Breast epithelium (tissue), 4 donors: Measurements from ENCODE around the gene PHACTR3. TPM values are rescaled to one million over a fixed set of nuclear protein-coding genes. Genes with fewer than 3 reads are reported as not detected.

Experiments
- DNase-seq, 2 donors: peaks; one replicate each; pipeline ENCODE4 v3.0.0-alpha.2; 2019; ENCODE audit warnings: low spot score in 2 of 2
- H3K27ac ChIP-seq, 2 donors: fragments of 200-600 bp; sonication (generic) in 1 of 2; one replicate each; pipeline ENCODE4 v1.5.1; 2016 to 2019; ENCODE audit warnings: mild to moderate bottlenecking in 1 of 2
- H3K27me3 ChIP-seq, 2 donors: fragments of 200-600 bp; sonication (generic) in 1 of 2; one replicate each; pipeline versions ENCODE4 v1.5.1 to v1.6.0; 2017 to 2019; ENCODE audit warnings: control low read depth in 1 of 2, mild to moderate bottlenecking in 1 of 2
- H3K36me3 ChIP-seq: fragments of 200-600 bp; one replicate; pipeline ENCODE4 v1.5.1; 2019
- H3K4me1 ChIP-seq, 2 donors: fragments of 200-600 bp; sonication (generic); one replicate each; pipeline ENCODE4 v1.5.1; 2016 to 2019; ENCODE audit warnings: control low read depth in 1 of 2
- H3K4me3 ChIP-seq, 3 donors: fragments of 200-600 bp; sonication (generic); 1 replicate in 2 of 3; 2 replicates in 1 of 3; pipeline ENCODE4 v1.5.1; 2016 to 2019; ENCODE audit warnings: mild to moderate bottlenecking in 3 of 3, moderate library complexity in 2 of 3
- H3K9me3 ChIP-seq, 2 donors: fragments of 200-600 bp; sonication (generic) in 1 of 2; one replicate each; pipeline ENCODE4 v1.5.1; 2016 to 2019; ENCODE audit warnings: control low read depth in 1 of 2
- POLR2A ChIP-seq: fragments of 450-650 bp; IDR thresholded peaks from one replicate; pipeline ENCODE4 v1.6.1; 2016; ENCODE audit warnings: antibody characterized with exemption, mild to moderate bottlenecking, moderate library complexity
- POLR2AphosphoS5 ChIP-seq, 3 donors: sonication (generic); formaldehyde crosslinking; IDR thresholded peaks; one replicate each; pipeline ENCODE4 v1.6.1; 2017; ENCODE audit warnings: antibody characterized with exemption in 3 of 3
- intact Hi-C: fragments of 100-400 bp; cut with DNase I; formaldehyde crosslinking; loops from one replicate; pipeline ENCODE4 v1.15.1; 2023; ENCODE audit warnings: low total_unique reads
- total RNA-seq, 3 donors: library from RNA; depleted of rRNA; stranded (reverse); fragments of >200 nt; gene quantifications; one replicate each; pipeline ENCODE4 v1.1.0, GENCODE V29; 2016
- TF ChIP-seq, protein P1 (sequence below), 3 donors: fragments of 450-650 bp; IDR thresholded peaks; one replicate each; pipeline ENCODE4 v1.5.1; 2016 to 2017; ENCODE audit warnings: antibody characterized with exemption in 3 of 3, mild to moderate bottlenecking in 3 of 3, moderate library complexity in 3 of 3

The PHACTR3 gene
- total RNA-seq, 3 donors from 2014 or later = 0.16 to 0.33 (median 0.29) TPM

DNA sequence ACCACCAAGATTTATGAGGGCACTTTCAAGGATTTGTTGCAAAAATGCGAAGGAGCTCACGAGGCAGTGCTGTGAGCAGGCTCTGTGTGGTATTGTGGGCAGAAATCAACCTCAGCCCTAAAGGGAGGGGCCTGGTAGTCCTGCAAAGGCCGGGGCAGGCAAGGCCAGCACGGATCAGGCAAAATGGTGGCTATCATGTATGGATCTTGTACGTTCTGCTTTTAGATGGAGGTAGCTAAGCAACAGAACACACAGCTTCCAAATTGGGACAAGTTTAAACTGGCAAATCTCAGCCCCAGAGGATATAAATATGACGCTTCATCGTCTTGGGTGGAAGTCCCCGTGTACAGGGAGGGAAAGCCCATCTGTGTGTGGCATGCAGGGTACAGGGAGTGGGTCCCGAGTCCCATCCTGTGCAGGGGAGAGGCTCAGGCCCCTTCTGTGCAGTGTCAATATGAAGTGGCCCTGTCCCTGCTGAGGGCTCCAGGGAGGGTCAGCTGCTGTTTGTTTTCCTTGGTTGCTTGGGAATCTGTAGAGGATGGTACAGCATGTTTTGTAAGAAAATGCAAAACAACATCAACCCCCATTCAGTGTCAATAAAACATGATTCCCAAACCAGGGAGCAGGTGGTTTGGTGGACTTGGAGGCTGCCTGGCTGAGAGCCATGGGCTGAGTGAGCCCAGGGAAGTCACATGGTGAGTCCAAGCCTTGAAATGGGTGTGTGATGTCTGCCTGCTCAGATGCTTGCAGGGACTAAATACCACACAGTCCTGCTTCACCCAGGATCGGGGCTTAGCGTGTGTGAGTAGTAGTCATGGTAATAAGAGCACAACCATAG is 216.1 kb downstream of the PHACTR3 start:
- no peak overlapping the region for H3K4me3 ChIP-seq
- no peaks in the 10 kb centered on the region for H3K4me1 ChIP-seq
- H3K27me3 ChIP-seq = peaks cover 0 to 13% of the 10 kb centered on the region in 2 donors
- H3K36me3 ChIP-seq = no peaks in the 10 kb centered on the region
- intact Hi-C loops = no loop called here
- no peak for TF ChIP-seq POLR2AphosphoS5 (IDR thresholded peaks at IDR 0.05)
- TF ChIP-seq, protein P1, sequence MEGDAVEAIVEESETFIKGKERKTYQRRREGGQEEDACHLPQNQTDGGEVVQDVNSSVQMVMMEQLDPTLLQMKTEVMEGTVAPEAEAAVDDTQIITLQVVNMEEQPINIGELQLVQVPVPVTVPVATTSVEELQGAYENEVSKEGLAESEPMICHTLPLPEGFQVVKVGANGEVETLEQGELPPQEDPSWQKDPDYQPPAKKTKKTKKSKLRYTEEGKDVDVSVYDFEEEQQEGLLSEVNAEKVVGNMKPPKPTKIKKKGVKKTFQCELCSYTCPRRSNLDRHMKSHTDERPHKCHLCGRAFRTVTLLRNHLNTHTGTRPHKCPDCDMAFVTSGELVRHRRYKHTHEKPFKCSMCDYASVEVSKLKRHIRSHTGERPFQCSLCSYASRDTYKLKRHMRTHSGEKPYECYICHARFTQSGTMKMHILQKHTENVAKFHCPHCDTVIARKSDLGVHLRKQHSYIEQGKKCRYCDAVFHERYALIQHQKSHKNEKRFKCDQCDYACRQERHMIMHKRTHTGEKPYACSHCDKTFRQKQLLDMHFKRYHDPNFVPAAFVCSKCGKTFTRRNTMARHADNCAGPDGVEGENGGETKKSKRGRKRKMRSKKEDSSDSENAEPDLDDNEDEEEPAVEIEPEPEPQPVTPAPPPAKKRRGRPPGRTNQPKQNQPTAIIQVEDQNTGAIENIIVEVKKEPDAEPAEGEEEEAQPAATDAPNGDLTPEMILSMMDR (IDR thresholded peaks at IDR 0.05) = no peak
- no peak for TF ChIP-seq POLR2A
- DNase-seq = peak in 1 of 2 donors; percentile 25
- H3K9me3 ChIP-seq = no peaks in the 10 kb centered on the region
- H3K27ac ChIP-seq = no peak overlapping the region

DNA sequence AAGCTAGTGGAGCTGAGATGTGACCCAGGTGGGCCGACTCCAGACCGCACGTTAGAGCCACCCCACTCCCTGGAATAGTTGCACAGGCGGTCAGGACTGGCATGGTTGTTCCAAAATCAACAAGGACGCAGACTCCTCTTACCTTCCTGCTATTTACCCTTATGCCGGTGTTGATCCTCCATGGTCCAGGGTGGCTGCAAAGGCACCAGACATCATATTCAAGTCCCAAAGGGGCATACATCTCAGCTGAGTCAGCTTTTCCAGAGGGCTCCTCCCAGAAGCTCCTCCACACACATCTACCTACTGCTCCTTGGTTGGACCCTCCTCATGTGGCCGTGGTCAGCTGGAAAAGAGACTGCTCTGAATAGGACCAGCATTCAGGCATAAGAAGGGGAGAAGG is 216.9 kb downstream of the PHACTR3 start:
- H3K4me1 ChIP-seq = no peaks in the 10 kb centered on the region
- intact Hi-C loops = no loop called here
- peak in 1 of 2 donors; percentile 17 for DNase-seq

DNA sequence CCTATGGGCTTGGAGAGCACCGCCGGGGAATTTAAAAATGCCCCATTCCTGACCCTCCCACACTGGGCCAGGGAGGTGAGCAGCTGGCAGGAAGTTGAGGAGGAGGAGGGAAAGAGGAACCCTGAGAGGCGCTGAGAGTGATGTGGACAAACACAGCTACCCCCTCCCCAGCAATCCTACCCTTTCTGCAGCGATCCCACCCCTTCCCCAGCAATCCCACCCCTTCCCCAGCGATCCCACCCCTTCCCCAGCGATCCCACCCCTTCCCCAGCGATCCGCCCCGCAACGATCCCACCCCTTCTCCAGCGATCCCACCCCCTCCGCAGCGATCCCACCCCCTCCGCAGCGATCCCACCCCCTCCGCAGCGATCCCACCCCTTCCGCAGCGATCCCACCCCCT is 217.4 kb downstream of the PHACTR3 start:
- intact Hi-C loops = no loop called here
- Histone ChIP-seq H3K36me3 (no peaks in the 10 kb centered on the region), H3K27me3 (peaks cover 0 to 13% of the 10 kb centered on the region in 2 donors), H3K4me3 (no peak overlapping the region), H3K4me1 (no peaks in the 10 kb centered on the region), H3K9me3 (no peaks in the 10 kb centered on the region), H3K27ac (no peak overlapping the region)
- TF ChIP-seq POLR2A = no peak
- TF ChIP-seq, protein P1 (IDR thresholded peaks at IDR 0.05) = no peak
- TF ChIP-seq POLR2AphosphoS5 (IDR thresholded peaks at IDR 0.05) = no peak
- DNase-seq = peak in 1 of 2 donors; percentile 15

More for the DNA sequence above, 216.9 kb downstream of the PHACTR3 start:
- no peaks in the 10 kb centered on the region for H3K9me3 ChIP-seq
- H3K27ac ChIP-seq = no peak overlapping the region
- no peak for TF ChIP-seq POLR2A
- H3K4me3 ChIP-seq = no peak overlapping the region
- no peaks in the 10 kb centered on the region for H3K36me3 ChIP-seq
- H3K27me3 ChIP-seq = peaks cover 0 to 13% of the 10 kb centered on the region in 2 donors

DNA sequence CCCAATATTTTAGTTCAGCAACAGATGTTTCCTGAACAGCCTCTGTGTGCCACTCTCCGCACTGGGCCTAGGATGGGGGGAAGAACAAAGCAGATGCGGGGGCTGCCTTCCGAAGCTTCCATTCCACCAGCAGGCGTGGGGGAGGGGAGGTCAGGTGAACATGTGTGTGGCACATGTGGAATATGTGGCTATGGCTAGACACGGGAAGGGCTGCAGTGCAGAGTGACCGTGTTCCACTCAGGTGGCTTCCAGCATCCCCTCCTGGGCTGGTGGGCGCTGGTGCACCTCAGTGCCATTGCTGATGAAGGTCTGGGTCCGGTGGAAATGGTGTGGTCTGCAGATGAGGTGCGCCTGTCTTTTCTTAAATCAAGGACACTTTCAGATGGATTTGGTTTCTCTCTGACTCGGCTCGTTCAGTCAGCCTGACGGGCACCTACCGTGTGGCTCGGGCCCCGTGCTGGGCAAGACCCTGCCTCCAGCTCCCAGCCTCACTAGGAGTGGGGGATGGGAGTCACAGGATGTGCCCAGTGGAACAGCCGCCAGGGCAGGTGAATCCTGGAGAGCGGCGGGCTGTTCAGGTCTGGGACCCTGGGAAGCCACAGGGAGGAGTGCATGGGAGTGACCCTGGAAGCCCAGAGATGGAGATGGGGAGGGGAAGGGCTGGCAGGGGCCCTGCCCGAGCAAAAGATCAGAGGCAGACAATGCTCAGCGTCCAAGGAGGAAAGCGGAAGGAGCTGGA is 218.1 kb downstream of the PHACTR3 start:
- no peaks in the 10 kb centered on the region for H3K4me1 ChIP-seq
- H3K27ac ChIP-seq = no peak overlapping the region
- TF ChIP-seq POLR2AphosphoS5 (IDR thresholded peaks at IDR 0.05) = no peak
- intact Hi-C loops = no loop called here
- no peaks in the 10 kb centered on the region for H3K36me3 ChIP-seq
- H3K27me3 ChIP-seq = peaks cover 0 to 17% of the 10 kb centered on the region in 2 donors
- H3K4me3 ChIP-seq = no peak overlapping the region
- peak in 1 of 2 donors; percentile 36 for DNase-seq
- no peaks in the 10 kb centered on the region for H3K9me3 ChIP-seq

DNA sequence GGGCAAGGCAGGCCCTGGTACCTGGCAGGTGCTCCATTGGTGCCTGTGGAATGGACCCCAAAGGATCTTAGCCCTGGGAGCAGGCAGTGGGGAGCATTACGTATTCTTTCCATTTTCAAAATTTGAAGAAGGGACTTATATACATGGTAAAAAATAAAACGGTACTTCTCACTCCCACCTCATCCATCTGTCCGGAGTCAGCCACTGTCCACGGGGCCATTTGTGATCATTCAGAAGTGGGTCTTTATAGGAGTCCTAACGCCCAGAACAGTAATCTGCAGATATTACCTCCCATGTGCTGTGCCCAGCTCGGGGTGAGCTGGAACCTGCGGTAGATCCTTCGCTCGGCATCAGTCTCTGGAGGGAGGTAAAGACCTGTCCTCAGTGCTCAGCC is 218.7 kb downstream of the PHACTR3 start:
- intact Hi-C loops = no loop called here
- H3K9me3 ChIP-seq = no peaks in the 10 kb centered on the region
- no peak overlapping the region for H3K27ac ChIP-seq
- H3K27me3 ChIP-seq = peaks cover 0 to 20% of the 10 kb centered on the region in 2 donors
- no peak overlapping the region for H3K4me3 ChIP-seq
- DNase-seq = no peak
- TF ChIP-seq, protein P1 (IDR thresholded peaks at IDR 0.05) = no peak
- TF ChIP-seq POLR2A = no peak
- TF ChIP-seq POLR2AphosphoS5 (IDR thresholded peaks at IDR 0.05) = no peak
- no peaks in the 10 kb centered on the region for H3K4me1 ChIP-seq
- no peaks in the 10 kb centered on the region for H3K36me3 ChIP-seq
